ENCODE data around the gene GRK1.
"Not testable (repeated sequence)": the region's sequence is repeated elsewhere in the genome, so short reads cannot be mapped to it uniquely, and the experiment has no call there.

GRK1 gene

DNA sequence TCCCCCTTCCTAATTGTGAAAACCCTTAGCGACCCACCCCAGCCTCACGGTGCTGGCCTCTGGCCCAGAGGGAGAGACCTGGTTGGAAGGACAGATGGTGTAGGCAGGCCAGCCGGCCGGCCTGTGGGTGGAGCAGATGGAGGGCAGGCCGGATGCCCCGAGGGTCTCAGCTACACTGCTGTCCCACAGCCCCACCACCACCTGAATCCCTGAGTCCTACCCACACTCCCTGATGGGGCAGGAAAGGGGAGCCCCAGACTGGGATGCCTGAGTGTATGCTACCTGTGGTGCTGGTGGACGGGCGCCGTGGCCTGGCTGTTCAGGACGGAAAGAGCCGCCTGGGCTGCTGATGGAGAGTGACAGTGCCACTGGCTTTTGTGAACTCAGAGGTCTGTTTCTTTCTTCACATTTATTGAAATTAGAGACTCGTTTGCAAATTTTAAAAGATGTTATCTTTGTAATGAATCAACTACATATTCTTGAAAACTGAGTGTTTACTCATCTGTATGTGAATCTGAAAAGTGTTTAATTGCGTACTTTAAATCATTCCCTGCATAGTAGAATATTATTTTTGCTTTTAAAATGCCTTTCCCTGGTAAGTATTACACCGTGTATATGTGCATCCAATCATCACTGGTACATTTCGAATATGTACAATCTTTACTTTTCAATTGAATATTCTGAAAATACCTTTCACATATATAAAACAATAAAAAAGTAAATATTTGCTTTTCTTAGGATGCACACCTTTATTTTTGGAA, 46.8 kb upstream of the GRK1 start:
- peaks cover 16% of the 10 kb centered on the region for H4K20me1 ChIP-seq (ENCODE audit: low read depth, low read length)
- no peak overlapping the region for H3K27ac ChIP-seq (ENCODE audit: low read depth, low read length)
- H3K36me3 ChIP-seq (ENCODE audit: low read length) = peaks cover 17% of the 10 kb centered on the region
- no peak for TF ChIP-seq EZH2phosphoT487 (conservative IDR thresholded peaks at IDR 0.05; ENCODE audit: low read length)
- TF ChIP-seq, protein P1, sequence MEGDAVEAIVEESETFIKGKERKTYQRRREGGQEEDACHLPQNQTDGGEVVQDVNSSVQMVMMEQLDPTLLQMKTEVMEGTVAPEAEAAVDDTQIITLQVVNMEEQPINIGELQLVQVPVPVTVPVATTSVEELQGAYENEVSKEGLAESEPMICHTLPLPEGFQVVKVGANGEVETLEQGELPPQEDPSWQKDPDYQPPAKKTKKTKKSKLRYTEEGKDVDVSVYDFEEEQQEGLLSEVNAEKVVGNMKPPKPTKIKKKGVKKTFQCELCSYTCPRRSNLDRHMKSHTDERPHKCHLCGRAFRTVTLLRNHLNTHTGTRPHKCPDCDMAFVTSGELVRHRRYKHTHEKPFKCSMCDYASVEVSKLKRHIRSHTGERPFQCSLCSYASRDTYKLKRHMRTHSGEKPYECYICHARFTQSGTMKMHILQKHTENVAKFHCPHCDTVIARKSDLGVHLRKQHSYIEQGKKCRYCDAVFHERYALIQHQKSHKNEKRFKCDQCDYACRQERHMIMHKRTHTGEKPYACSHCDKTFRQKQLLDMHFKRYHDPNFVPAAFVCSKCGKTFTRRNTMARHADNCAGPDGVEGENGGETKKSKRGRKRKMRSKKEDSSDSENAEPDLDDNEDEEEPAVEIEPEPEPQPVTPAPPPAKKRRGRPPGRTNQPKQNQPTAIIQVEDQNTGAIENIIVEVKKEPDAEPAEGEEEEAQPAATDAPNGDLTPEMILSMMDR (IDR thresholded peaks at IDR 0.05; ENCODE audit: insufficient read depth, low read length, poor library complexity, severe bottlenecking) = no peak
- H3K79me2 ChIP-seq (ENCODE audit: insufficient read depth, low read length) = peaks cover 83% of the 10 kb centered on the region
- H3F3A ChIP-seq (ENCODE audit: insufficient read depth) = no peaks in the 10 kb centered on the region
- H3K9ac ChIP-seq (ENCODE audit: low read length) = no peak overlapping the region
- no peaks in the 10 kb centered on the region for H3K27me3 ChIP-seq (ENCODE audit: low read length)
- no peak overlapping the region for H3K4me3 ChIP-seq (ENCODE audit: insufficient read depth, low read length, poor library complexity, severe bottlenecking)
- H3K4me2 ChIP-seq (ENCODE audit: low read depth, low read length, poor library complexity, severe bottlenecking) = no peak overlapping the region
- H3K9me3 ChIP-seq (ENCODE audit: insufficient read depth, low read length) = no peaks in the 10 kb centered on the region
- no peaks in the 10 kb centered on the region for H3K9me2 ChIP-seq (replicated peaks; ENCODE audit: insufficient read depth, low read length)
- H2AFZ ChIP-seq (ENCODE audit: low read depth, low read length, severe bottlenecking) = no peak overlapping the region

DNA sequence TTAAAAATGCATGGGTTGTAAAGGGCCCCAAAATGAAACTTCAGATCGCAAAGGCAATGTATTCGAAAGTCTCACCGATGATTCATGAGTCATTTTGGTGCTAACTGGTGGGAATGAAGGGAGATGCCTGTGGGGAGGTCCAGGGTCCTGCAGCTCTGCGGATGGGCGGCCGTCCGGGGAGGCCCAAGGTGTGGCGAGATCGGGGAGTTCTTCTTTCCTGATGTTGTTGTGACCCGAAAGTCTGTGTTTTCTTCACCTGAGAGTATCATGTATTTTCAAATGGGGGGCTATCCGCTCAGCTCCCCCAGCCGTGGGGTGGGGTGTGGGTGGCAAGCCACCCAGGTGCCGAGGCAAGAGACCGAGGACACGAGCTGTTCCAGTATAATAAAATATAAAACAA, 46.0 kb upstream of the GRK1 start:
- peaks cover 13% of the 10 kb centered on the region for H4K20me1 ChIP-seq (ENCODE audit: low read depth, low read length)
- H3K36me3 ChIP-seq (ENCODE audit: low read length) = peaks cover 17% of the 10 kb centered on the region
- H3K9me3 ChIP-seq (ENCODE audit: insufficient read depth, low read length) = no peaks in the 10 kb centered on the region
- no peak overlapping the region for H2AFZ ChIP-seq (ENCODE audit: low read depth, low read length, severe bottlenecking)
- no peaks in the 10 kb centered on the region for H3K9me2 ChIP-seq (replicated peaks; ENCODE audit: insufficient read depth, low read length)
- no peaks in the 10 kb centered on the region for H3K27me3 ChIP-seq (ENCODE audit: low read length)
- no peak overlapping the region for H3K9ac ChIP-seq (ENCODE audit: low read length)
- no peak overlapping the region for H3K4me3 ChIP-seq (ENCODE audit: insufficient read depth, low read length, poor library complexity, severe bottlenecking)
- H3F3A ChIP-seq (ENCODE audit: insufficient read depth) = no peaks in the 10 kb centered on the region
- H3K79me2 ChIP-seq (ENCODE audit: insufficient read depth, low read length) = peaks cover 81% of the 10 kb centered on the region
- no peak overlapping the region for H3K4me2 ChIP-seq (ENCODE audit: low read depth, low read length, poor library complexity, severe bottlenecking)
- H3K27ac ChIP-seq (ENCODE audit: low read depth, low read length) = no peak overlapping the region
- TF ChIP-seq, protein P1 (IDR thresholded peaks at IDR 0.05; ENCODE audit: insufficient read depth, low read length, poor library complexity, severe bottlenecking) = no peak
- TF ChIP-seq EZH2phosphoT487 (conservative IDR thresholded peaks at IDR 0.05; ENCODE audit: low read length) = no peak

DNA sequence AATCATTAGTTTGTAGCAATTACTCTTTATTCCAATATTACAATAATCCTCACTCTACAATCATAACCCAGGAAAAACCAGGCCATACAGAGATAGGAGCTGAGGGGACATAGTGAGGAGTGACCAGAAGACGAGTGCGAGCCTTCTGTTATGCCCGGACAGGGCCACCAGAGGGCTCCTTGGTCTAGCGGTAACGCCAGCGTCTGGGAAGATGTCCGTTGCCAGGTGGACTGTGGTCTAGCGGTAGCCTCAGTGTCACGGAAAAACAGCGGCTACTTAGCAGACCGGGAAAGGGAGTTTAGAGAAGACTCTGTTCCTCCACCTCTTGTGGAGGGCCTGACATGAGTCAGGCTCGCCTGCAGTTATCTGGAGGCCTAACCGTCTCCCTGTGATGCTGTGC, 45.5 kb upstream of the GRK1 start:
- not testable (repeated sequence) for H3K9me2 ChIP-seq (replicated peaks; ENCODE audit: insufficient read depth, low read length)

GRCh38 chr13:113621986-113622550, 45.0 kb upstream of the GRK1 start:
- not testable (repeated sequence) for H2AFZ ChIP-seq (ENCODE audit: low read depth, low read length, severe bottlenecking); H3K4me2 ChIP-seq (ENCODE audit: low read depth, low read length, poor library complexity, severe bottlenecking); H3K4me3 ChIP-seq (ENCODE audit: insufficient read depth, low read length, poor library complexity, severe bottlenecking); H3F3A ChIP-seq (ENCODE audit: insufficient read depth); H3K27me3 ChIP-seq (ENCODE audit: low read length); H3K9me2 ChIP-seq (replicated peaks; ENCODE audit: insufficient read depth, low read length); H3K27ac ChIP-seq (ENCODE audit: low read depth, low read length); H3K9ac ChIP-seq (ENCODE audit: low read length); H3K9me3 ChIP-seq (ENCODE audit: insufficient read depth, low read length)
- H4K20me1 ChIP-seq (ENCODE audit: low read depth, low read length) = peaks cover 13% of the 10 kb centered on the region
- peaks cover 15% of the 10 kb centered on the region; the same call in 1 of the 2 replicates for H3K36me3 ChIP-seq (ENCODE audit: low read length)
- H3K79me2 ChIP-seq (ENCODE audit: insufficient read depth, low read length) = peaks cover 81% of the 10 kb centered on the region

More for the DNA sequence above, 45.5 kb upstream of the GRK1 start:
- H3K4me2 ChIP-seq (ENCODE audit: low read depth, low read length, poor library complexity, severe bottlenecking); H3K9ac ChIP-seq (ENCODE audit: low read length); H3K27me3 ChIP-seq (ENCODE audit: low read length); H3K9me3 ChIP-seq (ENCODE audit: insufficient read depth, low read length); H3K27ac ChIP-seq (ENCODE audit: low read depth, low read length); H3F3A ChIP-seq (ENCODE audit: insufficient read depth); H2AFZ ChIP-seq (ENCODE audit: low read depth, low read length, severe bottlenecking); H3K4me3 ChIP-seq (ENCODE audit: insufficient read depth, low read length, poor library complexity, severe bottlenecking): not testable (repeated sequence)
- Histone ChIP-seq H3K79me2 (ENCODE audit: insufficient read depth, low read length) (peaks cover 81% of the 10 kb centered on the region), H3K36me3 (ENCODE audit: low read length) (peaks cover 16% of the 10 kb centered on the region), H4K20me1 (ENCODE audit: low read depth, low read length) (peaks cover 14% of the 10 kb centered on the region)

Measured in SU-DHL-6 (cell line).